SU-DHL-6 (cell line): ENCODE results near the gene KRTAP20-1.

Experiments used
- CTCF ChIP-seq: fragments of 200-600 bp; sonication (generic); IDR thresholded peaks from one replicate; pipeline ENCODE4 v1.5.1; 2017; ENCODE audit warnings: antibody characterized with exemption, mild to moderate bottlenecking, low read length, moderate library complexity; ENCODE audit not compliant: insufficient read depth, poor library complexity, severe bottlenecking
- EZH2phosphoT487 ChIP-seq: fragments of 200-600 bp; sonication (generic), shearing (Covaris generic); conservative IDR thresholded peaks from 2 replicates; pipeline ENCODE4 v1.6.1; 2018; ENCODE audit warnings: mild to moderate bottlenecking, antibody characterized with exemption, low read length, moderate library complexity, mixed read lengths

GRCh38 chr21:30590297-30590696 is 25.9 kb upstream of the KRTAP20-1 start, which contains the start of gene KRTAP22-2:
- TF ChIP-seq CTCF (no peak), EZH2phosphoT487 (no peak)
